H1 (cell line): ENCODE measurements around the gene RGN. TPM values are rescaled to one million over a fixed set of nuclear protein-coding genes. Genes with fewer than 3 reads are reported as not detected.

Experiments used
- CTCF ChIA-PET: fragments of 300-600 bp; sonication (Branson Sonifier 250); formaldehyde crosslinking; loops from one replicate; lab custom pipeline; 2021; ENCODE audit not compliant: partially characterized antibody; lab: Charles Lee
- POLR2A ChIA-PET: fragments of 300-600 bp; sonication (Branson Sonifier 250); formaldehyde crosslinking; loops from one replicate; lab custom pipeline; 2021; ENCODE audit warnings: inconsistent platforms; ENCODE audit not compliant: partially characterized antibody; lab: Charles Lee
- DNase-seq, 2 experiments: peaks; one replicate each; pipeline versions ENCODE4 v3.0.0 to v3.0.0-alpha.2; 2010 to 2022; ENCODE audit warnings: low spot score in 2 of 2, low read depth in 1 of 2, mixed read lengths in 1 of 2
- FAIRE-seq: peaks from 2 replicates; lab custom pipeline; 2011; peaks lifted over from hg19 to GRCh38; lab: Jason Lieb, UNC
- H2AFZ ChIP-seq: 2 replicates; pipeline ENCODE4 v1.8.1; 2012; ENCODE audit warnings: low read length, inconsistent platforms
- H2AK5ac ChIP-seq: 2 replicates; pipeline ENCODE4 v1.6.1; 2013; ENCODE audit warnings: low read depth, low read length
- H2BK120ac ChIP-seq: replicated peaks from 2 replicates; pipeline ENCODE3; 2013; ENCODE audit warnings: low read depth, low read length, inconsistent platforms
- H2BK12ac ChIP-seq: 2 replicates; pipeline ENCODE4 v1.6.1; 2013; ENCODE audit warnings: low read depth, low read length
- H2BK15ac ChIP-seq: 2 replicates; pipeline ENCODE4 v1.6.1; 2013; ENCODE audit warnings: low read length
- H2BK20ac ChIP-seq: 2 replicates; pipeline ENCODE4 v1.6.1; 2013; ENCODE audit warnings: low read length
- H2BK5ac ChIP-seq: 2 replicates; pipeline ENCODE4 v1.6.1; 2013; ENCODE audit warnings: low read depth, low read length
- H3K14ac ChIP-seq: 2 replicates; pipeline ENCODE4 v1.6.1; 2013; ENCODE audit warnings: inconsistent platforms; ENCODE audit not compliant: insufficient read length
- H3K18ac ChIP-seq: 2 replicates; pipeline ENCODE4 v1.6.1; 2013; ENCODE audit warnings: low read length; ENCODE audit errors: extremely low read depth
- H3K23ac ChIP-seq: 2 replicates; pipeline ENCODE4 v1.6.1; 2013; ENCODE audit warnings: inconsistent platforms; ENCODE audit not compliant: insufficient read length
- H3K23me2 ChIP-seq: 2 replicates; pipeline ENCODE4 v1.6.1; 2013; ENCODE audit warnings: low read depth, low read length
- H3K27ac ChIP-seq: 2 replicates; pipeline ENCODE4 v1.6.1; 2011; ENCODE audit warnings: low read depth, low read length, inconsistent platforms
- H3K27me3 ChIP-seq, 4 experiments: replicated peaks in 1 of 4; 1 replicate in 1 of 4; 2 replicates in 3 of 4; pipeline versions ENCODE4 v1.6.1 to v1.8.1; 2011 to 2013; ENCODE audit warnings: low read length in 3 of 4, mild to moderate bottlenecking in 3 of 4, inconsistent platforms in 2 of 4, mixed read lengths in 2 of 4, moderate library complexity in 1 of 4; ENCODE audit not compliant: control insufficient read depth in 3 of 4, insufficient read depth in 3 of 4; ENCODE audit errors: extremely low read depth in 1 of 4
- H3K36me3 ChIP-seq, 4 experiments: 2 replicates each; pipeline versions ENCODE4 v1.6.1 to v1.8.1; 2011 to 2013; ENCODE audit warnings: mild to moderate bottlenecking in 4 of 4, low read length in 3 of 4, moderate library complexity in 2 of 4, control low read depth in 1 of 4, inconsistent platforms in 1 of 4; ENCODE audit not compliant: insufficient read depth in 4 of 4, control insufficient read depth in 2 of 4
- H3K4ac ChIP-seq: replicated peaks from 2 replicates; pipeline ENCODE3; 2013; ENCODE audit warnings: low read length, low read depth, mixed read lengths, inconsistent platforms; ENCODE audit not compliant: insufficient read length
- H3K4me1 ChIP-seq, 4 experiments: replicated peaks in 1 of 4; 1 replicate in 1 of 4; 2 replicates in 3 of 4; pipeline versions ENCODE4 v1.6.1 to v1.8.1; 2011 to 2013; ENCODE audit warnings: low read length in 3 of 4, inconsistent platforms in 2 of 4, mixed read lengths in 1 of 4; ENCODE audit not compliant: insufficient read depth in 4 of 4, control insufficient read depth in 3 of 4
- H3K4me2 ChIP-seq, 2 experiments: 2 replicates each; pipeline versions ENCODE4 v1.6.1 to v1.8.1; 2011 to 2013; ENCODE audit warnings: low read depth in 2 of 2, low read length in 2 of 2, control low read depth in 1 of 2, inconsistent platforms in 1 of 2, mild to moderate bottlenecking in 1 of 2; ENCODE audit not compliant: insufficient read depth in 1 of 2
- H3K4me3 ChIP-seq, 4 experiments: fragments of 200-600, 300-600 bp in 1 of 4; sonication (generic), shearing (Covaris generic), sonication (Bioruptor Twin) in 1 of 4; 2 replicates each; pipeline versions ENCODE4 v1.5.1 to v1.8.1; 2011 to 2016; ENCODE audit warnings: low read length in 4 of 4, low read depth in 3 of 4, control low read depth in 2 of 4, inconsistent platforms in 2 of 4, mild to moderate bottlenecking in 2 of 4, mixed read lengths in 1 of 4, moderate library complexity in 1 of 4; ENCODE audit not compliant: insufficient read depth in 2 of 4; ENCODE audit errors: extremely low read depth in 1 of 4
- H3K56ac ChIP-seq: replicated peaks from 2 replicates; pipeline ENCODE3; 2013; ENCODE audit warnings: low read depth, mild to moderate bottlenecking, mixed read lengths, low read length, inconsistent platforms; ENCODE audit not compliant: insufficient read length
- H3K79me1 ChIP-seq: 2 replicates; pipeline ENCODE4 v1.6.1; 2013; ENCODE audit warnings: low read depth, low read length, control low read depth
- H3K79me2 ChIP-seq, 2 experiments: 2 replicates each; pipeline versions ENCODE4 v1.6.1 to v1.8.1; 2012 to 2013; ENCODE audit warnings: low read length in 2 of 2, mild to moderate bottlenecking in 2 of 2, inconsistent platforms in 1 of 2; ENCODE audit not compliant: insufficient read depth in 2 of 2, control insufficient read depth in 1 of 2
- H3K9ac ChIP-seq, 4 experiments: replicated peaks in 1 of 4; 1 replicate in 1 of 4; 2 replicates in 3 of 4; pipeline versions ENCODE4 v1.6.1 to v1.8.1; 2011 to 2013; ENCODE audit warnings: low read depth in 3 of 4, low read length in 3 of 4, control low read depth in 2 of 4, mild to moderate bottlenecking in 2 of 4, moderate library complexity in 2 of 4, inconsistent platforms in 1 of 4; ENCODE audit errors: extremely low read depth in 1 of 4
- H3K9me3 ChIP-seq, 2 experiments: 2 replicates each; pipeline versions ENCODE4 v1.6.1 to v1.8.1; 2012 to 2013; ENCODE audit warnings: mild to moderate bottlenecking in 2 of 2, moderate library complexity in 2 of 2, control low read depth in 1 of 2, inconsistent platforms in 1 of 2, low read depth in 1 of 2, low read length in 1 of 2, mixed read lengths in 1 of 2; ENCODE audit not compliant: insufficient read depth in 2 of 2
- H4K20me1 ChIP-seq, 2 experiments: replicated peaks in 1 of 2; 2 replicates each; pipeline versions ENCODE3 to v1.8.1; 2011 to 2013; ENCODE audit warnings: inconsistent platforms in 2 of 2, low read length in 2 of 2, mild to moderate bottlenecking in 1 of 2; ENCODE audit not compliant: insufficient read depth in 2 of 2, control insufficient read depth in 1 of 2
- H4K5ac ChIP-seq: 2 replicates; pipeline ENCODE4 v1.6.1; 2013; ENCODE audit warnings: low read length, low read depth, mixed read lengths, inconsistent platforms; ENCODE audit not compliant: insufficient read length
- H4K8ac ChIP-seq: 2 replicates; pipeline ENCODE4 v1.8.0; 2013; ENCODE audit warnings: mild to moderate bottlenecking, moderate library complexity, low read length, inconsistent platforms; ENCODE audit not compliant: insufficient read depth; ENCODE audit errors: extremely low read depth
- H4K91ac ChIP-seq: replicated peaks from 2 replicates; pipeline ENCODE3; 2013; ENCODE audit warnings: low read length, mixed read lengths, inconsistent platforms; ENCODE audit not compliant: insufficient read length
- BCL11A ChIP-seq, 2 experiments: IDR thresholded peaks; one replicate each; pipeline ENCODE4 v1.6.1; 2011; ENCODE audit warnings: low read depth in 2 of 2, low read length in 2 of 2, mild to moderate bottlenecking in 2 of 2
- EP300 ChIP-seq, 2 experiments: IDR thresholded peaks; 1 replicate in 1 of 2; 2 replicates in 1 of 2; pipeline ENCODE4 v1.6.1; 2011 to 2012; ENCODE audit warnings: low read depth in 2 of 2, low read length in 2 of 2, mild to moderate bottlenecking in 2 of 2, borderline replicate concordance in 1 of 2, inconsistent platforms in 1 of 2, moderate library complexity in 1 of 2
- GTF2F1 ChIP-seq: IDR thresholded peaks from 2 replicates; pipeline ENCODE4 v1.6.1; 2012; ENCODE audit warnings: low read depth, low read length, improper control_type of control experiment, borderline replicate concordance
- JUND ChIP-seq: IDR thresholded peaks from 2 replicates; pipeline ENCODE4 v1.6.1; 2011; ENCODE audit warnings: mild to moderate bottlenecking, improper control_type of control experiment, low read length
- MAFK ChIP-seq: IDR thresholded peaks from 2 replicates; pipeline ENCODE4 v1.6.1; 2012; ENCODE audit warnings: low read depth, mild to moderate bottlenecking, improper control_type of control experiment, low read length
- POU5F1 ChIP-seq: IDR thresholded peaks from 2 replicates; pipeline ENCODE4 v1.6.1; 2011; ENCODE audit warnings: low read depth, mild to moderate bottlenecking, low read length, moderate library complexity
- SP1 ChIP-seq: IDR thresholded peaks from 2 replicates; pipeline ENCODE4 v1.6.1; 2011; ENCODE audit warnings: low read depth, low read length
- TEAD4 ChIP-seq: IDR thresholded peaks from 2 replicates; pipeline ENCODE4 v1.6.1; 2012; ENCODE audit warnings: low read depth, low read length, inconsistent platforms, mixed read lengths
- WGBS, 2 experiments: shearing (Covaris generic) in 1 of 2; methylation state at CpG; one replicate each; pipeline versions ENCODE4 v1.1.6 to v1.1.7; 2013 to 2015; ENCODE audit warnings: low lambda C conversion rate in 2 of 2, mixed read lengths in 2 of 2, inconsistent platforms in 1 of 2, low coverage in 1 of 2, missing lambda C conversion rate in 1 of 2; ENCODE audit not compliant: insufficient replicate concordance in 2 of 2, insufficient coverage in 1 of 2, insufficient read length in 1 of 2; ENCODE audit errors: extremely low coverage in 1 of 2, missing lambda C conversion rate in 1 of 2; 5-methylcytosine and 5-hydroxymethylcytosine counted together
- polyA plus RNA-seq, 7 experiments: library from polyadenylated mRNA; depleted of rRNA in 3 of 7; stranded (reverse) in 5 of 7; unstranded in 2 of 7; fragments of >200 nt in 5 of 7; fragments of 200-250 nt in 2 of 7; gene quantifications; 1 replicate in 5 of 7; 2 replicates in 1 of 7; 4 replicates in 1 of 7; pipeline versions ENCODE4 v1.2.1 to v1.2.3, GENCODE V29; 2011 to 2013; ENCODE audit warnings: missing spikeins in 2 of 7, mixed read lengths in 2 of 7
- total RNA-seq: library from RNA; stranded (reverse); fragmentation: NEBNext Ultra II Directional; extraction: Animal tissue kit (Norgen Biotek cat#: 25700); gene quantifications from 2 replicates; pipeline ENCODE4 v1.2.1, GENCODE V29; 2021

The RGN gene
- total and polyA plus RNA-seq, 2 of the 8 experiments (the other 6 are each of a cell fraction or from before 2014, with no cell fraction given) = 0.32 to 3.1 TPM

DNA sequence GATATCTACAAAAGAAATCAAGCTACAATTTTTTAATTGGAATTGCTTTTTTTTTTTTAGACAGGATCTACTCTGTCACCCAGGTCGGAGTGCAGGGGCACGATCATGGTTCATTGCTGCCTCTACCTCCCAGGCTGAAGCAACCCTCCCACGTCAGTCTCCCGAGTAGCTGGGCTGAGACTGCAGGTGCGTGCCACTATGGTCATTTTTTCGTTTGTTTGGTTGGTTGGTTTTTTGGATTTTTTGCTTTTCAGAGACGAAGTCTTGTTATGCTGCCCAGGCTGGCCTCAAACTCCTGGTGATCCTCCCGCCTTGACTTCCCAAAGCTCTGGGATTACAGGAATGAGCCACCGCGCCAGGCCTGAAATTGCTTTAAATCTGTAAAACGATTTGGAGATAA, 15.6 kb downstream of the RGN start:
- Histone ChIP-seq H3K23ac (no peak overlapping the region), H3K56ac (no peak overlapping the region), H2BK5ac (no peak overlapping the region), H3K27me3 (no peaks in the 10 kb centered on the region), H4K5ac (no peak overlapping the region), H2BK12ac (no peak overlapping the region), H4K91ac (no peak overlapping the region), H3K27ac (no peak overlapping the region), H3K36me3 (no peaks in the 10 kb centered on the region), H3K23me2 (no peaks in the 10 kb centered on the region), H3K14ac (no peak overlapping the region), H3K4me1 (no peaks in the 10 kb centered on the region), H3K9me3 (no peaks in the 10 kb centered on the region), H3K79me1 (no peaks in the 10 kb centered on the region), H3K4me2 (no peak overlapping the region), H3K4me3 (no peak overlapping the region), H2BK120ac (no peak overlapping the region), H4K20me1 (no peaks in the 10 kb centered on the region), H3K9ac (no peak overlapping the region), H3K79me2 (no peaks in the 10 kb centered on the region), H3K18ac (no peak overlapping the region), H2BK20ac (no peak overlapping the region), H2BK15ac (no peak overlapping the region), H2AFZ (no peak overlapping the region), H3K4ac (no peak overlapping the region), H4K8ac (no peak overlapping the region), H2AK5ac (no peak overlapping the region)
- ChIA-PET POLR2A (no interaction called here), CTCF (interaction anchor here (0.6 to 1.5 kb wide), 7 partner anchors 23 to 413 kb away, joined by 3 to 4 read pairs (median 3); no protein-coding TSS in a partner anchor)
- DNase-seq (no peak), FAIRE-seq (no peak)
- 81% methylated on average over 11 of the region's 11 CpGs; no CpG with 5 or more reads in 1 of the 2 experiments for WGBS, 2 experiments
- TF ChIP-seq JUND = no peak
- TF ChIP-seq POU5F1 = no peak
- no peak for TF ChIP-seq MAFK
- TF ChIP-seq GTF2F1 = no peak
- no peak for TF ChIP-seq EP300 (IDR thresholded peaks at IDR 0.05; ENCODE audit: borderline replicate concordance in 1 of 2, low read depth in 2 of 2, low read length in 2 of 2)
- no peak for TF ChIP-seq TEAD4
- no peak for TF ChIP-seq BCL11A (IDR thresholded peaks at IDR 0.05; ENCODE audit: low read depth in 2 of 2, low read length in 2 of 2)
- no peak for TF ChIP-seq SP1
